HepG2 (cell line): ENCODE measurements around the gene NAB2. TPM values are rescaled to one million over a fixed set of nuclear protein-coding genes. Genes with fewer than 3 reads are reported as not detected.
"Not testable (repeated sequence)": the region's sequence is repeated elsewhere in the genome, so short reads cannot be mapped to it uniquely, and the experiment has no call there.

Source experiments
- ATAC-seq: fragments of 200-7000 bp; cut with Tn5 transposase; 3 replicates; pipeline ENCODE4 v1.9.1; 2020; ENCODE audit warnings: mild to moderate bottlenecking, moderate library complexity
- BruUV-seq: library from RNA; stranded (reverse); fragments of 400-500 nt; replicated peaks from 2 replicates; lab custom pipeline; 2021; lab: Mats Ljungman, UMichigan
- CTCF ChIA-PET: fragments of 300-600 bp; formaldehyde crosslinking; extraction: SDS; loops from one replicate; lab custom pipeline; 2021; ENCODE audit warnings: low total read pairs, inconsistent platforms, low intra/inter-chr PET ratio; lab: Yijun Ruan, JAX
- POLR2A ChIA-PET: fragments of 350-600 bp; sonication (Branson Sonifier 250); formaldehyde crosslinking; loops from one replicate; lab custom pipeline; 2020; ENCODE audit warnings: antibody characterized with exemption, inconsistent platforms; lab: Yijun Ruan, JAX
- DNase-seq: peaks from one replicate; pipeline ENCODE4 v3.0.0-alpha.2; 2015; ENCODE audit warnings: low spot score
- FAIRE-seq: peaks from 3 replicates; lab custom pipeline; 2011; peaks lifted over from hg19 to GRCh38; lab: Jason Lieb, UNC
- H2AFZ ChIP-seq: one replicate; pipeline ENCODE4 v1.6.1; 2011; ENCODE audit warnings: low read length, inconsistent platforms
- H3K27ac ChIP-seq: fragments of 300-600 bp; 3 replicates; pipeline ENCODE4 v1.8.0; 2011; ENCODE audit warnings: mixed run types, mild to moderate bottlenecking, mixed read lengths, low read length, inconsistent platforms; ENCODE audit not compliant: insufficient read depth; ENCODE audit errors: extremely low read length
- H3K27me3 ChIP-seq, 2 experiments: fragments of 200-600 bp in 1 of 2; 2 replicates in 1 of 2; 3 replicates in 1 of 2; pipeline versions ENCODE4 v1.6.0 to v1.8.0; 2011; ENCODE audit warnings: low read length in 2 of 2, mild to moderate bottlenecking in 2 of 2, moderate library complexity in 2 of 2, inconsistent platforms in 1 of 2; ENCODE audit not compliant: insufficient read depth in 2 of 2, control insufficient read depth in 1 of 2
- H3K36me3 ChIP-seq, 2 experiments: fragments of 200-600 bp in 1 of 2; replicated peaks in 1 of 2; 2 replicates in 1 of 2; 3 replicates in 1 of 2; pipeline versions ENCODE4 v1.5.1 to v1.8.0; 2011; ENCODE audit warnings: low read length in 2 of 2, inconsistent platforms in 1 of 2; ENCODE audit not compliant: insufficient read depth in 2 of 2, control insufficient read depth in 1 of 2
- H3K4me1 ChIP-seq: 2 replicates; pipeline ENCODE4 v1.5.1; 2012; ENCODE audit warnings: low read length, inconsistent platforms; ENCODE audit not compliant: insufficient read depth
- H3K4me2 ChIP-seq: 2 replicates; pipeline ENCODE4 v1.6.0; 2011; ENCODE audit warnings: low read depth, low read length, inconsistent platforms
- H3K4me3 ChIP-seq, 3 experiments: fragments of 200-600 bp in 1 of 3; sonication (generic), shearing (Covaris generic) in 1 of 3; replicated peaks in 1 of 3; 2 replicates each; pipeline ENCODE4 v1.5.1; 2011 to 2016; ENCODE audit warnings: low read length in 3 of 3, inconsistent platforms in 2 of 3, low read depth in 2 of 3, mild to moderate bottlenecking in 2 of 3, control low read depth in 1 of 3, mixed read lengths in 1 of 3; ENCODE audit not compliant: insufficient read depth in 1 of 3
- H3K79me2 ChIP-seq: one replicate; pipeline ENCODE4 v1.6.1; 2011; ENCODE audit warnings: low read length, inconsistent platforms; ENCODE audit not compliant: insufficient read depth
- H3K9ac ChIP-seq: 2 replicates; pipeline ENCODE4 v1.6.0; 2011; ENCODE audit warnings: mild to moderate bottlenecking, low read depth, low read length, inconsistent platforms; ENCODE audit not compliant: insufficient read depth
- H3K9me3 ChIP-seq: 2 replicates; pipeline ENCODE4 v1.5.1; 2012; ENCODE audit warnings: mild to moderate bottlenecking, low read length
- H4K20me1 ChIP-seq: 2 replicates; pipeline ENCODE4 v1.6.0; 2011; ENCODE audit warnings: inconsistent platforms, mild to moderate bottlenecking, low read length, moderate library complexity; ENCODE audit not compliant: insufficient read depth
- ARNT2 ChIP-seq: sonication (generic); formaldehyde crosslinking; IDR thresholded peaks from 2 replicates; pipeline ENCODE4 v1.8.0; 2022; ENCODE audit warnings: mild to moderate bottlenecking, low read depth, missing genetic modification reagents, moderate library complexity
- ATAD3A ChIP-seq: sonication (generic); formaldehyde crosslinking; IDR thresholded peaks from 2 replicates; pipeline ENCODE4 v1.4.0; 2020; ENCODE audit warnings: missing genetic modification reagents
- MAFK ChIP-seq, 2 experiments: IDR thresholded peaks in 1 of 2; conservative IDR thresholded peaks in 1 of 2; 2 replicates each; pipeline ENCODE4 v1.6.1; 2011; ENCODE audit warnings: improper control_type of control experiment in 2 of 2, low read length in 2 of 2
- NFE2L2 ChIP-seq: fragments of 150-350 bp; IDR thresholded peaks from 2 replicates; pipeline ENCODE4 v1.6.1; 2014; ENCODE audit warnings: low read length
- SNAPC2 ChIP-seq: sonication (generic); formaldehyde crosslinking; IDR thresholded peaks from 2 replicates; pipeline ENCODE4 v1.8.1; 2022; ENCODE audit warnings: mild to moderate bottlenecking, missing genetic modification reagents
- ZBTB42 ChIP-seq: sonication (generic); formaldehyde crosslinking; IDR thresholded peaks from 2 replicates; pipeline ENCODE4 v1.5.0; 2020; ENCODE audit warnings: mild to moderate bottlenecking, missing genetic modification reagents
- ZNF577 ChIP-seq: sonication (generic); formaldehyde crosslinking; IDR thresholded peaks from 2 replicates; pipeline ENCODE4 v1.4.0; 2020; ENCODE audit warnings: mild to moderate bottlenecking, low read depth, missing genetic modification reagents, borderline replicate concordance
- ZNF780A ChIP-seq: sonication (generic); formaldehyde crosslinking; IDR thresholded peaks from 2 replicates; pipeline ENCODE4 v1.8.0; 2022; ENCODE audit warnings: mild to moderate bottlenecking, missing genetic modification reagents, moderate library complexity
- WGBS: methylation state at CpG from one replicate; pipeline ENCODE4 v1.1.6; 2017; ENCODE audit warnings: low lambda C conversion rate; 5-methylcytosine and 5-hydroxymethylcytosine counted together
- in situ Hi-C: cut with HindIII; loops from 2 replicates; pipeline ENCODE4 v1.10.0; 2017; ENCODE audit warnings: low pct_unique_long_range_greater_than_20kb; ENCODE audit not compliant: extremely low pct_ligation_motif_present
- intact Hi-C: fragments of 100-400 bp; cut with micrococcal nuclease; formaldehyde crosslinking; loops from one replicate; pipeline ENCODE4 v1.10.0; 2022; ENCODE audit not compliant: unreplicated experiment
- polyA plus RNA-seq, 8 experiments: library from polyadenylated mRNA; depleted of rRNA in 3 of 8; stranded (reverse) in 7 of 8; unstranded in 1 of 8; fragments of >200 nt; fragmentation: Illumina TruSeq in 4 of 8; extraction: Trizol in 4 of 8; gene quantifications; 2 replicates each; pipeline versions ENCODE4 v1.2.1 to v1.2.3, GENCODE V29; 2011 to 2016; ENCODE audit warnings: low read depth in 4 of 8, missing spikeins in 1 of 8, mixed read lengths in 1 of 8; ENCODE audit not compliant: insufficient read depth in 1 of 8
- total RNA-seq, 5 experiments: library from RNA; depleted of rRNA; stranded (reverse); fragments of >200 nt; fragmentation: Illumina TruSeq; extraction: Trizol; gene quantifications; 2 replicates each; pipeline ENCODE4 v1.2.3, GENCODE V29; 2016; ENCODE audit warnings: low read depth in 1 of 5
- TF ChIP-seq, protein P1 (sequence below): sonication (generic); formaldehyde crosslinking; IDR thresholded peaks from 2 replicates; pipeline ENCODE4 v1.4.0; 2020; ENCODE audit warnings: missing genetic modification reagents, borderline replicate concordance

Gene NAB2
- total and polyA plus RNA-seq, 2 of the 13 experiments (the other 11 are each of a cell fraction or from before 2014, with no cell fraction given), result 11.7 to 12.9 TPM

GRCh38 chr12:57118711-57119271 lies 29.9 kb downstream of the NAB2 start (continued):
- TF ChIP-seq, protein P1, sequence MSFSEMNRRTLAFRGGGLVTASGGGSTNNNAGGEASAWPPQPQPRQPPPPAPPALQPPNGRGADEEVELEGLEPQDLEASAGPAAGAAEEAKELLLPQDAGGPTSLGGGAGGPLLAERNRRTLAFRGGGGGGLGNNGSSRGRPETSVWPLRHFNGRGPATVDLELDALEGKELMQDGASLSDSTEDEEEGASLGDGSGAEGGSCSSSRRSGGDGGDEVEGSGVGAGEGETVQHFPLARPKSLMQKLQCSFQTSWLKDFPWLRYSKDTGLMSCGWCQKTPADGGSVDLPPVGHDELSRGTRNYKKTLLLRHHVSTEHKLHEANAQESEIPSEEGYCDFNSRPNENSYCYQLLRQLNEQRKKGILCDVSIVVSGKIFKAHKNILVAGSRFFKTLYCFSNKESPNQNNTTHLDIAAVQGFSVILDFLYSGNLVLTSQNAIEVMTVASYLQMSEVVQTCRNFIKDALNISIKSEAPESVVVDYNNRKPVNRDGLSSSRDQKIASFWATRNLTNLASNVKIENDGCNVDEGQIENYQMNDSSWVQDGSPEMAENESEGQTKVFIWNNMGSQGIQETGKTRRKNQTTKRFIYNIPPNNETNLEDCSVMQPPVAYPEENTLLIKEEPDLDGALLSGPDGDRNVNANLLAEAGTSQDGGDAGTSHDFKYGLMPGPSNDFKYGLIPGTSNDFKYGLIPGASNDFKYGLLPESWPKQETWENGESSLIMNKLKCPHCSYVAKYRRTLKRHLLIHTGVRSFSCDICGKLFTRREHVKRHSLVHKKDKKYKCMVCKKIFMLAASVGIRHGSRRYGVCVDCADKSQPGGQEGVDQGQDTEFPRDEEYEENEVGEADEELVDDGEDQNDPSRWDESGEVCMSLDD, result no peak
- no peak for TF ChIP-seq ARNT2 (CRISPR knock-in tag)
- TF ChIP-seq ZNF577 (CRISPR knock-in tag), result no peak
- no peak for TF ChIP-seq ZNF780A (CRISPR knock-in tag)

- Histone ChIP-seq H3K4me3 (no peak overlapping the region), H3K9ac (no peak overlapping the region), H3K27ac (no peak overlapping the region), H4K20me1 (no peaks in the 10 kb centered on the region), H3K4me1 (no peaks in the 10 kb centered on the region), H3K4me2 (no peak overlapping the region), H3K9me3 (no peaks in the 10 kb centered on the region), H3K36me3 (no peaks in the 10 kb centered on the region), H2AFZ (no peak overlapping the region), H3K79me2 (no peaks in the 10 kb centered on the region), H3K27me3 (no peaks in the 10 kb centered on the region)
- no peak for FAIRE-seq
- 66% methylated on average over 5 of the region's 5 CpGs for WGBS
- no TSS peak for BruUV-seq
- intact Hi-C loops (no loop called here), in situ Hi-C loops (no loop called here)
- no peak for ATAC-seq
- DNase-seq, result no peak
- peak; percentile 60; the same call in 1 of the 2 replicates for TF ChIP-seq NFE2L2
- 0 out of 4 replicates have a peak, but pooled peaks of 1 of the 2 experiments have one; percentile 2 for TF ChIP-seq MAFK (conservative IDR thresholded peaks at IDR 0.05 in 1 of 2, IDR thresholded peaks at IDR 0.05 in 1 of 2; ENCODE audit: low read length in 2 of 2)
- TF ChIP-seq ATAD3A (CRISPR knock-in tag), result no peak
- no peak for TF ChIP-seq ZBTB42 (CRISPR knock-in tag)
- TF ChIP-seq SNAPC2, result no peak
- ChIA-PET CTCF (no interaction called here), POLR2A (no interaction called here)
These were observed 30.6 kb downstream of the NAB2 start for GRCh38 chr12:57119294-57120085.

GRCh38 chr12:57120718-57121117 lies 31.8 kb downstream of the NAB2 start:
- H4K20me1 ChIP-seq, H3K27me3 ChIP-seq, FAIRE-seq, H3K27ac ChIP-seq, H3K36me3 ChIP-seq, H3K4me3 ChIP-seq, H3K9me3 ChIP-seq, in situ Hi-C loops, H3K79me2 ChIP-seq, H3K9ac ChIP-seq, H2AFZ ChIP-seq, intact Hi-C loops, DNase-seq, BruUV-seq, ATAC-seq, CTCF ChIA-PET, H3K4me2 ChIP-seq, H3K4me1 ChIP-seq: not testable (repeated sequence)
- POLR2A ChIA-PET, result interaction anchor here (2.3 kb wide), 1 partner anchor 9 kb away, joined by 12 read pairs; the partner anchor contains the start of gene STAT6
- WGBS, result 68% methylated on average over 11 of the region's 11 CpGs
